Activated CD8-positive, alpha-beta T cell treated with anti-CD3 and anti-CD28 coated beads for 36 hours (primary cell): ENCODE measurements around the gene PAX1. TPM values are rescaled to one million over a fixed set of nuclear protein-coding genes. Genes with fewer than 3 reads are reported as not detected.

Source experiments
- ATAC-seq: fragments of 200-7000 bp; cut with Tn5 transposase; one replicate; pipeline ENCODE4 v1.10.0; 2021; ENCODE audit warnings: mild to moderate bottlenecking, moderate library complexity
- CTCF ChIA-PET: fragments of 350-600 bp; sonication (Branson Sonifier 250); formaldehyde crosslinking; loops from one replicate; lab custom pipeline; 2021; ENCODE audit warnings: antibody characterized with exemption; lab: Charles Lee
- POLR2A ChIA-PET: fragments of 350-600 bp; sonication (Branson Sonifier 250); formaldehyde crosslinking; loops from one replicate; lab custom pipeline; 2021; ENCODE audit warnings: antibody characterized with exemption; lab: Charles Lee
- DNase-seq: peaks from one replicate; pipeline ENCODE4 v3.0.0-alpha.2; 2020
- H3K27ac Mint-ChIP-seq: one replicate; pipeline ENCODE4 v1.8.0; 2021; ENCODE audit warnings: mild to moderate bottlenecking, mixed read lengths
- H3K27me3 Mint-ChIP-seq: one replicate; pipeline ENCODE4 v1.8.0; 2021; ENCODE audit warnings: mixed read lengths
- H3K36me3 Mint-ChIP-seq: one replicate; pipeline ENCODE4 v1.8.0; 2021; ENCODE audit warnings: low read depth, mixed read lengths
- H3K4me1 Mint-ChIP-seq: one replicate; pipeline ENCODE4 v1.8.0; 2021; ENCODE audit warnings: low read depth, mixed read lengths
- H3K4me3 Mint-ChIP-seq: one replicate; pipeline ENCODE4 v1.8.0; 2021; ENCODE audit warnings: mild to moderate bottlenecking, moderate library complexity, mixed read lengths
- H3K9me3 Mint-ChIP-seq: one replicate; pipeline ENCODE4 v1.8.0; 2021; ENCODE audit warnings: mixed read lengths
- intact Hi-C: fragments of 100-400 bp; cut with micrococcal nuclease; formaldehyde crosslinking; loops from one replicate; pipeline ENCODE4 v1.10.0; 2022
- total RNA-seq, 2 experiments: library from RNA; stranded (reverse); gene quantifications; one replicate each; pipeline ENCODE4 v1.2.3, GENCODE V29; 2021
- TF ChIP-seq, protein P1 (sequence below): fragments of 200-600 bp; IDR thresholded peaks from one replicate; pipeline ENCODE4 v1.8.0; 2022; ENCODE audit warnings: antibody characterized with exemption, mild to moderate bottlenecking

Gene PAX1
- total RNA-seq, 2 experiments from 2014 or later, result not detected

DNA sequence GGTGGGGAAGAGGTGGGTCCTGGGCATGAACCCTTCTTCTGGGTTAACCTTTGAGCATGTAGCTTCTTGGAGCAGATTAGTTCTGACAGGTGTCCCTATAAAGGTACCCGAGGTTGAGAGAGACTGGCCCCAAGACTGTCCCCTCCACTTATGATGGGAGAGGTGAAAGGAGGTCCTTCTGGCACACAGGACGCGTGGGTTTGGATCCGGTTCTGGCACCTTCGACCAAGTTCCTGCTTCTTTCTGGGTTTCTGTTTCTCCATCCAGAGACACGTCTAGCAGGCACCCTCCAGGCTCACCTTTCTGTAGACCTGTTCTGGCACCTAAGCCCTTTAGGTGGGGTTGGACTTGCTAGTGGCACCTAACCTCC lies 4.1 kb downstream of the PAX1 start:
- Mint-ChIP-seq H3K4me3 (no peak overlapping the region), H3K9me3 (no peaks in the 10 kb centered on the region), H3K4me1 (no peaks in the 10 kb centered on the region), H3K27ac (no peak overlapping the region), H3K36me3 (no peaks in the 10 kb centered on the region), H3K27me3 (peaks cover 69% of the 10 kb centered on the region)
- intact Hi-C loops, result loop anchor here (10.0 kb wide), 1 partner anchor 875 kb away; the partner anchor contains the start of gene FOXA2
- DNase-seq (no peak), ATAC-seq (no peak)
- CTCF ChIA-PET, result no interaction called here
- TF ChIP-seq, protein P1, sequence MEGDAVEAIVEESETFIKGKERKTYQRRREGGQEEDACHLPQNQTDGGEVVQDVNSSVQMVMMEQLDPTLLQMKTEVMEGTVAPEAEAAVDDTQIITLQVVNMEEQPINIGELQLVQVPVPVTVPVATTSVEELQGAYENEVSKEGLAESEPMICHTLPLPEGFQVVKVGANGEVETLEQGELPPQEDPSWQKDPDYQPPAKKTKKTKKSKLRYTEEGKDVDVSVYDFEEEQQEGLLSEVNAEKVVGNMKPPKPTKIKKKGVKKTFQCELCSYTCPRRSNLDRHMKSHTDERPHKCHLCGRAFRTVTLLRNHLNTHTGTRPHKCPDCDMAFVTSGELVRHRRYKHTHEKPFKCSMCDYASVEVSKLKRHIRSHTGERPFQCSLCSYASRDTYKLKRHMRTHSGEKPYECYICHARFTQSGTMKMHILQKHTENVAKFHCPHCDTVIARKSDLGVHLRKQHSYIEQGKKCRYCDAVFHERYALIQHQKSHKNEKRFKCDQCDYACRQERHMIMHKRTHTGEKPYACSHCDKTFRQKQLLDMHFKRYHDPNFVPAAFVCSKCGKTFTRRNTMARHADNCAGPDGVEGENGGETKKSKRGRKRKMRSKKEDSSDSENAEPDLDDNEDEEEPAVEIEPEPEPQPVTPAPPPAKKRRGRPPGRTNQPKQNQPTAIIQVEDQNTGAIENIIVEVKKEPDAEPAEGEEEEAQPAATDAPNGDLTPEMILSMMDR, result no peak
- POLR2A ChIA-PET, result no interaction called here

DNA sequence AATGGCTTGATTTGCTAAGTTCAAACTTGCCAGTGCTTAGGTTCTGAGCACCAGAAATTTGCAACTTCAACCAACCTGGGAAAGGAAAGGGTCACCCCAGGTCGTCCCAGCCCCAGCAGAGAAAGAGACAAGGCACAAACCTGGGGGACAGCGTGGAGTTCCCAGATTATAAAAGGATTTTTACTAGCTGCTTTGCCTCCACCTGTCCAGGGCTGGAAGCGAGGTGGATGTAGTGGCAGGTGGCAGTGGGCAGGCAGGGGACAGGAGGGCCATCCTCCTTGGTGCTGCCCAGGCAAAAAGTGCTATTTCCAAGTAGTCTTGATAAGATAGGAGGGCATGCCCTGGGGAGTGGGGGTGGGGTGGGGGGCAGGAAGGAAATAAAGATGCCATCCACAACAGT lies 4.9 kb downstream of the PAX1 start:
- POLR2A ChIA-PET, result no interaction called here
- intact Hi-C loops, result no loop called here
- CTCF ChIA-PET, result interaction anchor here (1.6 kb wide), 1 partner anchor 9 kb away, joined by 9 read pairs; no protein-coding TSS in a partner anchor
- Mint-ChIP-seq H3K9me3 (no peaks in the 10 kb centered on the region), H3K36me3 (no peaks in the 10 kb centered on the region), H3K27me3 (peaks cover 69% of the 10 kb centered on the region), H3K4me1 (no peaks in the 10 kb centered on the region), H3K4me3 (no peak overlapping the region), H3K27ac (no peak overlapping the region)
- ATAC-seq (no peak), DNase-seq (no peak)
- TF ChIP-seq, protein P1, result no peak

DNA sequence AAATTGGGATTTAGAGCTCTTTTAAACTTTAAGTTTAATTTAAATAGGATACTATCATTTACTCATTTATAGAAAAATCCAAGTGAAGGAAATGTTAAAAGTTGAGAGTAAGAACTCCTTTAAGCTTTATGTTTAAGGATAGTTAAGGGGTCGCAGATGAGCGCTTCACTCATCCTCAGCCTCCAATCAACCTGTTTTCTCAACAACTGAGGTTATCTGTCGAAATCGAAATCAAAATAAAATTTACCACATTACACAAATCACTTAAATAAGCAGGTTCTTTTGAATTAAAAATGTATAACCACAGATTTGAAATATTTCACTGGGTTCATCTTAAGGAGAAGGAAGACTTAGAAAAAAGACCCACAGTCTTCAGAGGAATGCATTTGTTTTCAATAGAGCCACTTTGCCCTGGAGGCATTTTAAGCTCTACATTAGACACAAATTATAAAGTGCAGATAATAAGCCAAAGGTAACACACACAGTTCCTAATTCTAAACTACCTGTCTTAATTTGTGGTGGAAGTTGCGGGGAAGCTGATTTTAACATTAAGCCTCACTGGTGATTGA lies 5.5 kb downstream of the PAX1 start:
- Mint-ChIP-seq H3K4me3 (no peak overlapping the region), H3K9me3 (no peaks in the 10 kb centered on the region), H3K4me1 (no peaks in the 10 kb centered on the region), H3K36me3 (no peaks in the 10 kb centered on the region), H3K27me3 (peaks cover 74% of the 10 kb centered on the region), H3K27ac (no peak overlapping the region)
- intact Hi-C loops, result no loop called here
- ChIA-PET CTCF (interaction anchor here (0.8 to 1.6 kb wide), 2 partner anchors 8 to 9 kb away, joined by 3 to 9 read pairs; no protein-coding TSS in a partner anchor), POLR2A (no interaction called here)
- ATAC-seq (no peak), DNase-seq (no peak)
- TF ChIP-seq, protein P1, result no peak

DNA sequence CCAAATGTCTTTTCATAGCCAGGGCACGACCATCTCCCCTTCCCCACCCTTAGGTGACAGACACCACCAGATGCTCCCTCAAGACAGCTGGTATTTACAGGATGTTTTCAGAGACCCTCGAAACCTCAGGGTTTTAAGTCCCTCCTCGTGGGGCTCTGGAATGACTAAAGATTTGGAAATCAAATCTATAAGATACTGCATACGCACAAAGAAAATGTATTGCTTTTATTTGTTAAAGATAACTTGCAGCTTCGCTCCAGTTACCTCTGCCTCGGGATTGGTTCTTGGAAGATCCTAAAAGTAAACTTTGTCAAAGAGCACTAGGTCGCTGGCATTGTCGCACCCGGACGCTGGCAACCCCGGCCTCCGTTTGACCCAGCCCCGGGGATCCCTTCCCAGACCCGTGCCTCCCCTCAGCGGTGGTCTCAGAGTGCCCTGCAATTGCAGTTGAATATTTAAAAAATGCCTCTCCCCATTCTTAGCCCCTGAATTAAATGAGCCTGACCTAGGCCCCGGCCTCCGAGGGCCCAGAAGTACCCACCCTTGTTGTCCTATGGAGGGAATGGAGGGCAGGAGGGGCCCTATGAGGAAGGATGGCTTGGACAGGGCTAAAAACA lies 7.1 kb downstream of the PAX1 start:
- H3K9me3 Mint-ChIP-seq, result no peaks in the 10 kb centered on the region

DNA sequence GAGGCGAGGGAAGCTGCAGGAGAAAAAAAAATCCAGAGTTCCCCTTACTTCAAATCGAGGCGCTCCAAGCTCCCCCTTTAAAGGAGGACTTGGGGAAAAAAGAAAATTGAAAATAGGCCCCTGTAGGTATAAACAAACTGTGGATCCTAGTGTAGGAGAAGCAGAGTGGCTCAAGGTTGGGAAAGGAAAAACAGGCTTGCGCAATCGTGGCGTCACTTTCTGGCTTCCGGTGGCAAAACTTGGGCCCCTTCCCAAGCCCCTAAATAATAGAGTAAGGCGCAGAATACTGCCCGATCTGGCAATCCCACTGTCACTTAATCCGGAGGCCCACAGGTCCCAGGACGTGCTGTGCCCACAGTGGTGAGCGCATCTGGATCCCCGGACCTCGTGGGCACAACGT lies 8.0 kb downstream of the PAX1 start:
- peaks cover 67% of the 10 kb centered on the region for H3K27me3 Mint-ChIP-seq
- ChIA-PET POLR2A (no interaction called here), CTCF (interaction anchor here (1.7 kb wide), 1 partner anchor 10 kb away, joined by 5 read pairs; no protein-coding TSS in a partner anchor)
- no peaks in the 10 kb centered on the region for H3K36me3 Mint-ChIP-seq
- H3K4me3 Mint-ChIP-seq, result no peak overlapping the region
- DNase-seq (no peak), ATAC-seq (no peak)
- H3K4me1 Mint-ChIP-seq, result no peaks in the 10 kb centered on the region
- no peaks in the 10 kb centered on the region for H3K9me3 Mint-ChIP-seq
- intact Hi-C loops, result no loop called here
- TF ChIP-seq, protein P1, result no peak
- no peak overlapping the region for H3K27ac Mint-ChIP-seq

More for the DNA sequence above, 7.1 kb downstream of the PAX1 start:
- Mint-ChIP-seq H3K27ac (no peak overlapping the region), H3K4me1 (no peaks in the 10 kb centered on the region), H3K36me3 (no peaks in the 10 kb centered on the region), H3K27me3 (peaks cover 69% of the 10 kb centered on the region), H3K4me3 (no peak overlapping the region)
- ChIA-PET POLR2A (no interaction called here), CTCF (interaction anchor here (1.7 kb wide), 1 partner anchor 9 kb away, joined by 5 read pairs; no protein-coding TSS in a partner anchor)
- no peak for DNase-seq
- TF ChIP-seq, protein P1, result no peak
- ATAC-seq, result no peak
- intact Hi-C loops, result no loop called here
